ENCODE results near the gene FAF1.

- no peak for TF ChIP-seq EZH2phosphoT487 (IDR thresholded peaks at IDR 0.05; ENCODE audit: borderline replicate concordance, low read depth, low read length)
- TF ChIP-seq CTCF (conservative IDR thresholded peaks at IDR 0.05; ENCODE audit: low read length), result no peak
These were observed 39.7 kb downstream of the FAF1 start for GRCh38 chr1:50920409-50920808.

Data from OCI-LY7 (cell line).